ENCODE data around the gene KIFAP3.

GRCh38 chr1:169999331-169999741 is 75.2 kb downstream of the KIFAP3 start:
- TF ChIP-seq CTCF (conservative IDR thresholded peaks at IDR 0.05) (no peak), ZFX (IDR thresholded peaks at IDR 0.05) (no peak)

Data from C4-2B (cell line).